H1 (cell line): ENCODE measurements around the gene MYO15B. TPM values are rescaled to one million over a fixed set of nuclear protein-coding genes. Genes with fewer than 3 reads are reported as not detected.

ENCODE experiments used
- CTCF ChIA-PET: fragments of 300-600 bp; sonication (Branson Sonifier 250); formaldehyde crosslinking; loops from one replicate; lab custom pipeline; 2021; ENCODE audit not compliant: partially characterized antibody; lab: Charles Lee
- POLR2A ChIA-PET: fragments of 300-600 bp; sonication (Branson Sonifier 250); formaldehyde crosslinking; loops from one replicate; lab custom pipeline; 2021; ENCODE audit warnings: inconsistent platforms; ENCODE audit not compliant: partially characterized antibody; lab: Charles Lee
- DNase-seq, 2 experiments: peaks; one replicate each; pipeline versions ENCODE4 v3.0.0 to v3.0.0-alpha.2; 2010 to 2022; ENCODE audit warnings: low spot score in 2 of 2, low read depth in 1 of 2, mixed read lengths in 1 of 2
- FAIRE-seq: peaks from 2 replicates; lab custom pipeline; 2011; peaks lifted over from hg19 to GRCh38; lab: Jason Lieb, UNC
- H2AFZ ChIP-seq: 2 replicates; pipeline ENCODE4 v1.8.1; 2012; ENCODE audit warnings: low read length, inconsistent platforms
- H2AK5ac ChIP-seq: 2 replicates; pipeline ENCODE4 v1.6.1; 2013; ENCODE audit warnings: low read depth, low read length
- H2BK120ac ChIP-seq: replicated peaks from 2 replicates; pipeline ENCODE3; 2013; ENCODE audit warnings: low read depth, low read length, inconsistent platforms
- H2BK12ac ChIP-seq: 2 replicates; pipeline ENCODE4 v1.6.1; 2013; ENCODE audit warnings: low read depth, low read length
- H2BK15ac ChIP-seq: 2 replicates; pipeline ENCODE4 v1.6.1; 2013; ENCODE audit warnings: low read length
- H2BK20ac ChIP-seq: 2 replicates; pipeline ENCODE4 v1.6.1; 2013; ENCODE audit warnings: low read length
- H2BK5ac ChIP-seq: 2 replicates; pipeline ENCODE4 v1.6.1; 2013; ENCODE audit warnings: low read depth, low read length
- H3K14ac ChIP-seq: 2 replicates; pipeline ENCODE4 v1.6.1; 2013; ENCODE audit warnings: inconsistent platforms; ENCODE audit not compliant: insufficient read length
- H3K18ac ChIP-seq: 2 replicates; pipeline ENCODE4 v1.6.1; 2013; ENCODE audit warnings: low read length; ENCODE audit errors: extremely low read depth
- H3K23ac ChIP-seq: 2 replicates; pipeline ENCODE4 v1.6.1; 2013; ENCODE audit warnings: inconsistent platforms; ENCODE audit not compliant: insufficient read length
- H3K23me2 ChIP-seq: 2 replicates; pipeline ENCODE4 v1.6.1; 2013; ENCODE audit warnings: low read depth, low read length
- H3K27ac ChIP-seq: 2 replicates; pipeline ENCODE4 v1.6.1; 2011; ENCODE audit warnings: low read depth, low read length, inconsistent platforms
- H3K27me3 ChIP-seq, 4 experiments: replicated peaks in 1 of 4; 1 replicate in 1 of 4; 2 replicates in 3 of 4; pipeline versions ENCODE4 v1.6.1 to v1.8.1; 2011 to 2013; ENCODE audit warnings: low read length in 3 of 4, mild to moderate bottlenecking in 3 of 4, inconsistent platforms in 2 of 4, mixed read lengths in 2 of 4, moderate library complexity in 1 of 4; ENCODE audit not compliant: control insufficient read depth in 3 of 4, insufficient read depth in 3 of 4; ENCODE audit errors: extremely low read depth in 1 of 4
- H3K36me3 ChIP-seq, 4 experiments: 2 replicates each; pipeline versions ENCODE4 v1.6.1 to v1.8.1; 2011 to 2013; ENCODE audit warnings: mild to moderate bottlenecking in 4 of 4, low read length in 3 of 4, moderate library complexity in 2 of 4, control low read depth in 1 of 4, inconsistent platforms in 1 of 4; ENCODE audit not compliant: insufficient read depth in 4 of 4, control insufficient read depth in 2 of 4
- H3K4ac ChIP-seq: replicated peaks from 2 replicates; pipeline ENCODE3; 2013; ENCODE audit warnings: low read length, low read depth, mixed read lengths, inconsistent platforms; ENCODE audit not compliant: insufficient read length
- H3K4me1 ChIP-seq, 4 experiments: replicated peaks in 1 of 4; 1 replicate in 1 of 4; 2 replicates in 3 of 4; pipeline versions ENCODE4 v1.6.1 to v1.8.1; 2011 to 2013; ENCODE audit warnings: low read length in 3 of 4, inconsistent platforms in 2 of 4, mixed read lengths in 1 of 4; ENCODE audit not compliant: insufficient read depth in 4 of 4, control insufficient read depth in 3 of 4
- H3K4me2 ChIP-seq, 2 experiments: 2 replicates each; pipeline versions ENCODE4 v1.6.1 to v1.8.1; 2011 to 2013; ENCODE audit warnings: low read depth in 2 of 2, low read length in 2 of 2, control low read depth in 1 of 2, inconsistent platforms in 1 of 2, mild to moderate bottlenecking in 1 of 2; ENCODE audit not compliant: insufficient read depth in 1 of 2
- H3K4me3 ChIP-seq, 4 experiments: fragments of 200-600, 300-600 bp in 1 of 4; sonication (generic), shearing (Covaris generic), sonication (Bioruptor Twin) in 1 of 4; 2 replicates each; pipeline versions ENCODE4 v1.5.1 to v1.8.1; 2011 to 2016; ENCODE audit warnings: low read length in 4 of 4, low read depth in 3 of 4, control low read depth in 2 of 4, inconsistent platforms in 2 of 4, mild to moderate bottlenecking in 2 of 4, mixed read lengths in 1 of 4, moderate library complexity in 1 of 4; ENCODE audit not compliant: insufficient read depth in 2 of 4; ENCODE audit errors: extremely low read depth in 1 of 4
- H3K56ac ChIP-seq: replicated peaks from 2 replicates; pipeline ENCODE3; 2013; ENCODE audit warnings: low read depth, mild to moderate bottlenecking, mixed read lengths, low read length, inconsistent platforms; ENCODE audit not compliant: insufficient read length
- H3K79me1 ChIP-seq: 2 replicates; pipeline ENCODE4 v1.6.1; 2013; ENCODE audit warnings: low read depth, low read length, control low read depth
- H3K79me2 ChIP-seq, 2 experiments: 2 replicates each; pipeline versions ENCODE4 v1.6.1 to v1.8.1; 2012 to 2013; ENCODE audit warnings: low read length in 2 of 2, mild to moderate bottlenecking in 2 of 2, inconsistent platforms in 1 of 2; ENCODE audit not compliant: insufficient read depth in 2 of 2, control insufficient read depth in 1 of 2
- H3K9ac ChIP-seq, 4 experiments: replicated peaks in 1 of 4; 1 replicate in 1 of 4; 2 replicates in 3 of 4; pipeline versions ENCODE4 v1.6.1 to v1.8.1; 2011 to 2013; ENCODE audit warnings: low read depth in 3 of 4, low read length in 3 of 4, control low read depth in 2 of 4, mild to moderate bottlenecking in 2 of 4, moderate library complexity in 2 of 4, inconsistent platforms in 1 of 4; ENCODE audit errors: extremely low read depth in 1 of 4
- H3K9me3 ChIP-seq, 2 experiments: 2 replicates each; pipeline versions ENCODE4 v1.6.1 to v1.8.1; 2012 to 2013; ENCODE audit warnings: mild to moderate bottlenecking in 2 of 2, moderate library complexity in 2 of 2, control low read depth in 1 of 2, inconsistent platforms in 1 of 2, low read depth in 1 of 2, low read length in 1 of 2, mixed read lengths in 1 of 2; ENCODE audit not compliant: insufficient read depth in 2 of 2
- H4K20me1 ChIP-seq, 2 experiments: replicated peaks in 1 of 2; 2 replicates each; pipeline versions ENCODE3 to v1.8.1; 2011 to 2013; ENCODE audit warnings: inconsistent platforms in 2 of 2, low read length in 2 of 2, mild to moderate bottlenecking in 1 of 2; ENCODE audit not compliant: insufficient read depth in 2 of 2, control insufficient read depth in 1 of 2
- H4K5ac ChIP-seq: 2 replicates; pipeline ENCODE4 v1.6.1; 2013; ENCODE audit warnings: low read length, low read depth, mixed read lengths, inconsistent platforms; ENCODE audit not compliant: insufficient read length
- H4K8ac ChIP-seq: 2 replicates; pipeline ENCODE4 v1.8.0; 2013; ENCODE audit warnings: mild to moderate bottlenecking, moderate library complexity, low read length, inconsistent platforms; ENCODE audit not compliant: insufficient read depth; ENCODE audit errors: extremely low read depth
- H4K91ac ChIP-seq: replicated peaks from 2 replicates; pipeline ENCODE3; 2013; ENCODE audit warnings: low read length, mixed read lengths, inconsistent platforms; ENCODE audit not compliant: insufficient read length
- ASH2L ChIP-seq: fragments of 200-600, 300-600 bp; sonication (generic); IDR thresholded peaks from one replicate; pipeline ENCODE4 v1.7.1; 2017; ENCODE audit warnings: low read length
- BCL11A ChIP-seq, 2 experiments: IDR thresholded peaks; one replicate each; pipeline ENCODE4 v1.6.1; 2011; ENCODE audit warnings: low read depth in 2 of 2, low read length in 2 of 2, mild to moderate bottlenecking in 2 of 2
- CBX8 ChIP-seq: fragments of 300-800, 300-1000 bp; sonication (generic); IDR thresholded peaks from 2 replicates; pipeline ENCODE4 v1.7.1; 2016; ENCODE audit warnings: low read depth, low read length, borderline replicate concordance
- CHD2 ChIP-seq: IDR thresholded peaks from 2 replicates; pipeline ENCODE4 v1.6.1; 2012; ENCODE audit warnings: low read length, improper control_type of control experiment
- E2F6 ChIP-seq: IDR thresholded peaks from 2 replicates; pipeline ENCODE4 v1.6.1; 2012; ENCODE audit warnings: inconsistent platforms
- FOSL1 ChIP-seq: IDR thresholded peaks from 2 replicates; pipeline ENCODE4 v1.6.1; 2011; ENCODE audit warnings: mild to moderate bottlenecking, low read depth, low read length, moderate library complexity; ENCODE audit not compliant: insufficient read depth
- RAD21 ChIP-seq, 2 experiments: IDR thresholded peaks in 1 of 2; conservative IDR thresholded peaks in 1 of 2; 2 replicates each; pipeline ENCODE4 v1.6.1; 2011; ENCODE audit warnings: low read depth in 2 of 2, low read length in 2 of 2, improper control_type of control experiment in 1 of 2, inconsistent platforms in 1 of 2, mild to moderate bottlenecking in 1 of 2, moderate library complexity in 1 of 2
- RXRA ChIP-seq: IDR thresholded peaks from 2 replicates; pipeline ENCODE4 v1.6.1; 2011; ENCODE audit warnings: low read depth, mild to moderate bottlenecking, low read length, moderate library complexity; ENCODE audit not compliant: insufficient read depth
- SIN3A ChIP-seq, 2 experiments: IDR thresholded peaks in 1 of 2; conservative IDR thresholded peaks in 1 of 2; 2 replicates each; pipeline ENCODE4 v1.6.1; 2011 to 2012; ENCODE audit warnings: low read length in 2 of 2, improper control_type of control experiment in 1 of 2, low read depth in 1 of 2, mild to moderate bottlenecking in 1 of 2
- SP1 ChIP-seq: IDR thresholded peaks from 2 replicates; pipeline ENCODE4 v1.6.1; 2011; ENCODE audit warnings: low read depth, low read length
- SRF ChIP-seq: IDR thresholded peaks from 2 replicates; pipeline ENCODE4 v1.6.1; 2011; ENCODE audit warnings: mild to moderate bottlenecking, low read depth, low read length, moderate library complexity
- TBP ChIP-seq: IDR thresholded peaks from 2 replicates; pipeline ENCODE4 v1.6.1; 2011; ENCODE audit warnings: low read depth, low read length, improper control_type of control experiment
- TCF12 ChIP-seq: IDR thresholded peaks from 2 replicates; pipeline ENCODE4 v1.6.1; 2011; ENCODE audit warnings: low read depth, mild to moderate bottlenecking, low read length
- WGBS, 2 experiments: shearing (Covaris generic) in 1 of 2; methylation state at CpG; one replicate each; pipeline versions ENCODE4 v1.1.6 to v1.1.7; 2013 to 2015; ENCODE audit warnings: low lambda C conversion rate in 2 of 2, mixed read lengths in 2 of 2, inconsistent platforms in 1 of 2, low coverage in 1 of 2, missing lambda C conversion rate in 1 of 2; ENCODE audit not compliant: insufficient replicate concordance in 2 of 2, insufficient coverage in 1 of 2, insufficient read length in 1 of 2; ENCODE audit errors: extremely low coverage in 1 of 2, missing lambda C conversion rate in 1 of 2; 5-methylcytosine and 5-hydroxymethylcytosine counted together
- polyA plus RNA-seq, 7 experiments: library from polyadenylated mRNA; depleted of rRNA in 3 of 7; stranded (reverse) in 5 of 7; unstranded in 2 of 7; fragments of >200 nt in 5 of 7; fragments of 200-250 nt in 2 of 7; gene quantifications; 1 replicate in 5 of 7; 2 replicates in 1 of 7; 4 replicates in 1 of 7; pipeline versions ENCODE4 v1.2.1 to v1.2.3, GENCODE V29; 2011 to 2013; ENCODE audit warnings: missing spikeins in 2 of 7, mixed read lengths in 2 of 7
- total RNA-seq: library from RNA; stranded (reverse); fragmentation: NEBNext Ultra II Directional; extraction: Animal tissue kit (Norgen Biotek cat#: 25700); gene quantifications from 2 replicates; pipeline ENCODE4 v1.2.1, GENCODE V29; 2021

Gene MYO15B
- total and polyA plus RNA-seq, 2 of the 8 experiments (the other 6 are each of a cell fraction or from before 2014, with no cell fraction given), result 7.1 to 11.2 TPM

- POLR2A ChIA-PET, result interaction anchor here (0.9 to 1.6 kb wide), 4 partner anchors 12 to 39 kb away, joined by 3 to 4 read pairs (median 4); no protein-coding TSS in a partner anchor
- H3K23me2 ChIP-seq, result no peaks in the 10 kb centered on the region
- no peaks in the 10 kb centered on the region; a peak in 1 of 7 replicates for H3K27me3 ChIP-seq
- no peak overlapping the region for H2AK5ac ChIP-seq
- no peak overlapping the region for H3K9ac ChIP-seq
- no peak overlapping the region for H2BK12ac ChIP-seq
- H3K56ac ChIP-seq, result no peak overlapping the region
- 94% methylated on average over 16 of the region's 16 CpGs; no CpG with 5 or more reads in 1 of the 2 experiments for WGBS, 2 experiments
- H3K79me2 ChIP-seq, result no peaks in the 10 kb centered on the region
- DNase-seq (no peak), FAIRE-seq (no peak)
- no peak overlapping the region for H2BK120ac ChIP-seq
- no peak overlapping the region for H3K4me3 ChIP-seq
- no peak overlapping the region for H2BK5ac ChIP-seq
- no peak overlapping the region for H3K14ac ChIP-seq
- TF ChIP-seq TCF12 (no peak), SRF (no peak), RXRA (no peak), BCL11A (IDR thresholded peaks at IDR 0.05; ENCODE audit: low read depth in 2 of 2, low read length in 2 of 2) (no peak), CHD2 (no peak), TBP (no peak), FOSL1 (no peak), CBX8 (no peak), SP1 (no peak), RAD21 (IDR thresholded peaks at IDR 0.05 in 1 of 2, conservative IDR thresholded peaks at IDR 0.05 in 1 of 2; ENCODE audit: low read depth in 2 of 2, low read length in 2 of 2) (no peak), ASH2L (no peak), SIN3A (conservative IDR thresholded peaks at IDR 0.05 in 1 of 2, IDR thresholded peaks at IDR 0.05 in 1 of 2; ENCODE audit: low read depth in 1 of 2, low read length in 2 of 2) (no peak), E2F6 (no peak)
- no peak overlapping the region for H3K27ac ChIP-seq
- no peak overlapping the region for H3K18ac ChIP-seq
- no peaks in the 10 kb centered on the region for H3K36me3 ChIP-seq
- peaks cover 0 to 4% (median 1%) of the 10 kb centered on the region in 4 experiments; a peak in 4 of 7 replicates for H3K4me1 ChIP-seq
- no peak overlapping the region for H3K23ac ChIP-seq
- H2BK20ac ChIP-seq, result no peak overlapping the region
- H3K9me3 ChIP-seq, result no peaks in the 10 kb centered on the region
- no peak overlapping the region for H3K4ac ChIP-seq
- CTCF ChIA-PET, result interaction anchor here (0.6 to 59.2 kb wide), 10 partner anchors 9 to 136 kb away, joined by 3 to 2200 read pairs (median 8); partner anchors contain the start of genes RECQL5, SAP30BP and SMIM5
- no peak overlapping the region for H4K8ac ChIP-seq
- no peak overlapping the region for H4K91ac ChIP-seq
- H2AFZ ChIP-seq, result no peak overlapping the region
- no peaks in the 10 kb centered on the region for H3K79me1 ChIP-seq
- H2BK15ac ChIP-seq, result no peak overlapping the region
- no peak overlapping the region for H4K5ac ChIP-seq
- peaks cover 0 to 1% of the 10 kb centered on the region in 2 experiments for H4K20me1 ChIP-seq
- H3K4me2 ChIP-seq, result no peak overlapping the region
Observed at GRCh38 chr17:75617218-75617617, 29.6 kb downstream of the MYO15B start.
